Effector CD8-positive, alpha-beta T cell (primary cell): ENCODE results near the gene DCLK1.
"Not testable (repeated sequence)": the region's sequence is repeated elsewhere in the genome, so short reads cannot be mapped to it uniquely, and the experiment has no call there.

ENCODE experiments used
- DNase-seq: peaks from one replicate; lab custom pipeline; 2025; lab: John Stamatoyannopoulos, UW

Gene DCLK1

GRCh38 chr13:36131931-36132297 is 732 bp upstream of the DCLK1 start:
- DNase-seq, result no peak

- DNase-seq, result no peak
These were observed 495 bp downstream of the DCLK1 start for GRCh38 chr13:36130552-36131221.

GRCh38 chr13:36130193-36130551 is 1.0 kb downstream of the DCLK1 start:
- no peak for DNase-seq

- DNase-seq, result no peak
These were observed 1.6 kb downstream of the DCLK1 start for GRCh38 chr13:36129539-36129938.

- no peak for DNase-seq
These were observed 4.7 kb downstream of the DCLK1 start for GRCh38 chr13:36126491-36126890.

- DNase-seq, result no peak
These were observed 5.3 kb downstream of the DCLK1 start for GRCh38 chr13:36125841-36126240.

DNA sequence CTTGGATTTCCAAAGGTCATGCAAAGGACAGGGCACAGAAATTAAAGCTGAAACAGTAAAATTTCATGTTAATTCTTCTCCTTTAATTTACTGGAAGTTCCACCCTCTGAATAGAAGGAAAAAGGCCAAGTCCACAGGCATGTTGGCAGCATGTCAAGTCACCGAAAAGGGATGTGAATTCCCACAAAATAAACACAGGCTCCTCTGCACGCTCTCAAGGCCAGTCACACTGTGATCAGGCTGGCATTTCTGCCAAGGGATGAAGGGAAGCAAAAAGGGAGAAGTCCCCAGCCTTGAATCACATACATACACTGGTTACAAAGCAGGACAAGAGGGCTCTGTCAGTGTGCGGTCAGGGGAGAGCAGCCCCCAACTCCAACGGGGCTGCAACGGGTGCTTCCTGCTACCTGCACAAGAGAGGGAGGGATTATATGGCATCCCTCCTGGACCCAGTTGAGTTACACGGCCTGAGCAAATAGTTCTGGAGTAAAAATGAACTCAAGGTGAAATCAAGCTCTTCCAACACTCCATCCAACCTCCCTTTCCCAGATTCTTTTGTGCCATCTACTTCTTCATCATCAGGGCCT is 6.9 kb downstream of the DCLK1 start:
- no peak for DNase-seq

- DNase-seq, result no peak
These were observed 15.9 kb downstream of the DCLK1 start for GRCh38 chr13:36115306-36115705.

DNA sequence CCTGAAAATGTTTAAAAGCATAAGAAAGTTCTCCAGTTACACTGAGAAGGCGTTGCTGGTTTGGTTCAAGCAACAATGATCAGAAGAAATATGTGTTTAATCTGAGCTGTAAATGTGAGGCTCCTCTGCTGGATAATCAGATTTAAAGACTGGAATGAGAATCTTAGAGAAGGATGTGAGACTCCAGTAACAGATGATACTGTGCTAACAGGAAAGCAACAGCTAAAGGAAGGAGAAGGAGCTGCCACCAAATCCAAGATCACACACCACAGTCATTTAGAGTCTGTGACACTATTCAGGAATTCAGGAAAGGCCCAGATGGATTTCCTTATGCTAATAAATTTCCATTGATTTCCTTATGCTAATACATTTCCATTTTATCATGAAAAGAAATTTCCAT is 16.9 kb downstream of the DCLK1 start:
- DNase-seq, result no peak

- no peak for DNase-seq
These were observed 22.2 kb downstream of the DCLK1 start for GRCh38 chr13:36108954-36109353.

- no peak for DNase-seq
These were observed 22.8 kb downstream of the DCLK1 start for GRCh38 chr13:36108342-36108741.

GRCh38 chr13:36107521-36107920 is 23.7 kb downstream of the DCLK1 start:
- no peak for DNase-seq

GRCh38 chr13:36105726-36106125 is 25.5 kb downstream of the DCLK1 start:
- DNase-seq, result no peak

GRCh38 chr13:36102721-36103120 is 28.5 kb downstream of the DCLK1 start:
- DNase-seq, result no peak

- DNase-seq, result not testable (repeated sequence)
These were observed 29.3 kb downstream of the DCLK1 start for GRCh38 chr13:36101907-36102306.

DNA sequence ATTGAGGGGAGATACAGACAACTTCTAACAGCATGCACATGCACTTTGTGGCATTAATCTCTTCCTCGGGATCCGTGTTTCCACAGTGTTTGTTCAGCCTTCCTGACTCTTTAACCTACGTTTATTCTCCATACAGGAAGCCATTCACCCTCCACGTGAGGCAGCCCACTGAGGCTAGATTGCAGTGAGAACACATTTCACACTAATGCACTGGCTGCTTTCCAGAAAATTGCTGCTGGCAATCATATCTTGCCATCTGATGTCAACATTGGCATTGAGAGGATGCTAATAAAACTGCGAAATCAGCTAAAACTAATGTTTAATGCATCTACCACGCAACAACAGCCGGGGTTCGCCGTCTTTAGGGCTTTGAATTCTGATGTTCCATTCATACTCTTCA is 30.0 kb downstream of the DCLK1 start:
- DNase-seq, result no peak

DNA sequence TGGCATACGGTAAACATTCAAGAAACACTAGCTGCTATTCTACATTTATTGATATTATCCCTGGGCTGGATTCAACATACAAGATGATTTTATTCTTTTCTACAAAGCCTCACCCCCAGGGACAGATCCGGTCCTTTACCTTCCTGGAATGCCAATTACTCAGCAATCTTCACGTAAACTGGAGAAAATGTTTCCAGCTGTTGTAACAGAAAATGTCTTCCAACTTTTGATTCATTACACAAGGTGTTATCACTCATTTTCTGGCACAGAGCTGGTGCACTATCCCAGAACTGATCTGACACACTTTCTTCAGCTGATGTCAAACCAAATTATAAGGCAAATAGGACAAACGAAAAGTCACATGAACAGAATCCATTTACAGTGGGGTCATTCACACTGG is 33.1 kb downstream of the DCLK1 start:
- no peak for DNase-seq

GRCh38 chr13:36096461-36097416 is 34.4 kb downstream of the DCLK1 start:
- no peak for DNase-seq

- DNase-seq, result no peak
These were observed 36.7 kb downstream of the DCLK1 start for GRCh38 chr13:36094478-36094877.

DNA sequence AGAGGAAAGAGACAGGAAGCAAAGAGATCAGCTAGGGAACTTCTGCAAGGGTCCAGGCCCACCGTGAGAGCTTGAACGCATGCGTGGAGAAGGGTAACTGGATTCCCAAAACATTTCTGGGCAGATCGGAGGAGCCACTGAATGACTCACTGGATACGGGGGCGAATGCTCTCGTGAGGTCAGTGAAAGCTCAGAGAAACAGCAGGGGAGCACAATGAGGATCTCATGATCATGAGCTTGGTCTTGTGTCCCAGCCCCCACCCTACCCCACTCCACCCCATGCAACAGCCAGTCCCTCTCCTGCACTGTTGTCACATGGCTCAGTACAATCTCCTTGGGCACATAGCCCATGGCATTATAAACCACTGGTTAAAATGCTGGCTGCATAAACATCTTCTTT is 40.6 kb downstream of the DCLK1 start:
- no peak for DNase-seq

- no peak for DNase-seq
These were observed 42.0 kb downstream of the DCLK1 start for GRCh38 chr13:36089130-36089647.

DNA sequence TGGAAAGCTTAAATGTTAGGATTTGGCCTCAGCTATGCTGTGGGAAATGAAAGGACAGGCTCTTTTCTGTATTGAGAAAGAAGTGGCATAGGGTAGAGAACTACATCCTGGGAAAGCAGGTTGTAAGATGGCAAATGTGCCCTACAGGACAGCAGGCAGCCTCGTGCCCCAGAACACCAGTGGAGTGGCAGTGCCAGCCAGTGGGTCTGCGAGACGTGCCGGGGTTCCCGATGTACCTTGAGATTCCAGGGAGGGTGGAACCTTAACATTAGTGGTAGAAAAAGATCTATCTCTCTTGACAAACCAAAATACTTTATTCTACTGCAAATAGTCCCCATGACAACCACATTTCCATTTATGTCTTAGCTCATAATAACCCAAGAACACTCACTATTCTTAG is 42.7 kb downstream of the DCLK1 start:
- no peak for DNase-seq

DNA sequence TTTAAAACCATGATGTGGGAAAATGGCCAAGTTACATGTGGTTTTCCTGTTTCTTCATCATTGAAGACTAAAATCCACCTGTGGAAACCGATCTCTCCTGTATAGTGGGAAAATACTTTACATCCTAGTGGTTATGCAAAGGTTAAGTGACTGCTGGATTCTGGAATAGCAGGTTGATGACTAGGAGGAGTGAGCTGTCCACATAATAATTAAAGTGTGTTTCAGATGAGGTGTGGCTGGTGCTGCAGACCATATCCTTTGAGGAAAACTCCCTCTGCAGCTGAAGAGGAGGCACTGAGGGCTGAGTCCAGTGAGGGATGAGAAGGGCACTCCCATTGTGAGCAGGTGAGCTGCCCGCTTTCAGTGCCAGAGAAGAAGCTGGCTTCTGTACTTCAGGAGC is 43.2 kb downstream of the DCLK1 start:
- DNase-seq, result no peak
